Omental fat pad (tissue), 4 donors: ENCODE measurements around the gene IRAK4. TPM values are rescaled to one million over a fixed set of nuclear protein-coding genes. Genes with fewer than 3 reads are reported as not detected.

Source experiments
- ATAC-seq: fragments of 150-250 bp; one replicate; pipeline ENCODE4 v1.9.1; 2016; ENCODE audit warnings: mild to moderate bottlenecking, moderate library complexity; ENCODE audit not compliant: low FRiP score
- DNase-seq: peaks from one replicate; pipeline ENCODE4 v3.0.0-alpha.2; 2019; ENCODE audit warnings: low spot score
- CTCF ChIP-seq, 3 donors: fragments of 450-650 bp; IDR thresholded peaks; one replicate each; pipeline ENCODE4 v1.5.1; 2016 to 2017; ENCODE audit warnings: antibody characterized with exemption in 3 of 3, mild to moderate bottlenecking in 3 of 3, moderate library complexity in 2 of 3
- total RNA-seq, 4 donors: library from RNA; depleted of rRNA; stranded (reverse); fragments of >200 nt; gene quantifications; one replicate each; pipeline ENCODE4 v1.1.0, GENCODE V29; 2016

The IRAK4 gene
- total RNA-seq, 4 donors from 2014 or later = 17.9 to 41.9 (median 23.9) TPM

- ATAC-seq (no peak), DNase-seq (no peak)
- TF ChIP-seq CTCF (IDR thresholded peaks at IDR 0.05) = no peak
Observed at GRCh38 chr12:43812926-43813325, 54.2 kb downstream of the IRAK4 start.

- ATAC-seq (no peak), DNase-seq (no peak)
- TF ChIP-seq CTCF (IDR thresholded peaks at IDR 0.05) = no peak
Observed at GRCh38 chr12:43815416-43815815, 56.7 kb downstream of the IRAK4 start.

GRCh38 chr12:43816168-43816567 lies 57.4 kb downstream of the IRAK4 start:
- ATAC-seq (no peak), DNase-seq (no peak)
- no peak for TF ChIP-seq CTCF (IDR thresholded peaks at IDR 0.05)

- no peak for DNase-seq
- no peak for ATAC-seq
- TF ChIP-seq CTCF (IDR thresholded peaks at IDR 0.05) = no peak
Observed at GRCh38 chr12:43824207-43824775, 65.5 kb downstream of the IRAK4 start.

- DNase-seq = no peak
- ATAC-seq = no peak
- TF ChIP-seq CTCF (IDR thresholded peaks at IDR 0.05) = no peak
Observed at GRCh38 chr12:43826681-43827080, 67.9 kb downstream of the IRAK4 start.

GRCh38 chr12:43827093-43827492 lies 68.3 kb downstream of the IRAK4 start:
- DNase-seq = no peak
- no peak for TF ChIP-seq CTCF (IDR thresholded peaks at IDR 0.05)
- ATAC-seq = no peak

- no peak for TF ChIP-seq CTCF (IDR thresholded peaks at IDR 0.05)
- ATAC-seq (no peak), DNase-seq (no peak)
Observed at GRCh38 chr12:43832463-43833168, 73.9 kb downstream of the IRAK4 start.
